B cell (primary cell): ENCODE measurements around the gene VCAM1.

Experiments used
- EZH2 ChIP-seq: IDR thresholded peaks from 2 replicates; pipeline ENCODE4 v1.6.1; 2012; ENCODE audit warnings: borderline replicate concordance, low read depth, mild to moderate bottlenecking, moderate library complexity, low read length; ENCODE audit not compliant: insufficient read depth, poor library complexity, severe bottlenecking
- TF ChIP-seq, protein P1 (sequence below): fragments of 200-600 bp; IDR thresholded peaks from one replicate; pipeline ENCODE4 v1.8.0; 2022; ENCODE audit warnings: antibody characterized with exemption, mild to moderate bottlenecking

GRCh38 chr1:100708476-100709062 is 11.0 kb upstream of the VCAM1 start:
- TF ChIP-seq, protein P1, sequence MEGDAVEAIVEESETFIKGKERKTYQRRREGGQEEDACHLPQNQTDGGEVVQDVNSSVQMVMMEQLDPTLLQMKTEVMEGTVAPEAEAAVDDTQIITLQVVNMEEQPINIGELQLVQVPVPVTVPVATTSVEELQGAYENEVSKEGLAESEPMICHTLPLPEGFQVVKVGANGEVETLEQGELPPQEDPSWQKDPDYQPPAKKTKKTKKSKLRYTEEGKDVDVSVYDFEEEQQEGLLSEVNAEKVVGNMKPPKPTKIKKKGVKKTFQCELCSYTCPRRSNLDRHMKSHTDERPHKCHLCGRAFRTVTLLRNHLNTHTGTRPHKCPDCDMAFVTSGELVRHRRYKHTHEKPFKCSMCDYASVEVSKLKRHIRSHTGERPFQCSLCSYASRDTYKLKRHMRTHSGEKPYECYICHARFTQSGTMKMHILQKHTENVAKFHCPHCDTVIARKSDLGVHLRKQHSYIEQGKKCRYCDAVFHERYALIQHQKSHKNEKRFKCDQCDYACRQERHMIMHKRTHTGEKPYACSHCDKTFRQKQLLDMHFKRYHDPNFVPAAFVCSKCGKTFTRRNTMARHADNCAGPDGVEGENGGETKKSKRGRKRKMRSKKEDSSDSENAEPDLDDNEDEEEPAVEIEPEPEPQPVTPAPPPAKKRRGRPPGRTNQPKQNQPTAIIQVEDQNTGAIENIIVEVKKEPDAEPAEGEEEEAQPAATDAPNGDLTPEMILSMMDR = no peak
- TF ChIP-seq EZH2 = no peak
